Tibial artery (tissue), 4 donors: ENCODE data around the gene ZNG1F.
"Not testable (repeated sequence)": the region's sequence is repeated elsewhere in the genome, so short reads cannot be mapped to it uniquely, and the experiment has no call there.

Source experiments
- DNase-seq, 2 donors: peaks; one replicate each; pipeline ENCODE4 v3.0.0-alpha.2; 2019
- H3K27ac ChIP-seq, 2 donors: fragments of 200-600 bp; sonication (generic) in 1 of 2; 1 replicate in 1 of 2; 2 replicates in 1 of 2; pipeline ENCODE4 v1.5.1; 2018 to 2019; ENCODE audit warnings: mild to moderate bottlenecking in 1 of 2
- H3K27me3 ChIP-seq, 2 donors: fragments of 200-600 bp; sonication (generic) in 1 of 2; one replicate each; pipeline versions ENCODE4 v1.5.1 to v1.6.0; 2016 to 2019
- H3K36me3 ChIP-seq, 3 donors: fragments of 200-600 bp; sonication (generic) in 2 of 3; one replicate each; pipeline ENCODE4 v1.5.1; 2016 to 2019; ENCODE audit warnings: mild to moderate bottlenecking in 2 of 3
- H3K4me1 ChIP-seq, 4 donors: fragments of 200-600 bp; sonication (generic) in 2 of 4; 1 replicate in 3 of 4; 2 replicates in 1 of 4; pipeline ENCODE4 v1.5.1; 2016 to 2019
- H3K4me3 ChIP-seq, 2 donors: fragments of 200-600 bp; sonication (generic) in 1 of 2; 1 replicate in 1 of 2; 2 replicates in 1 of 2; pipeline ENCODE4 v1.5.1; 2018 to 2019; ENCODE audit warnings: mild to moderate bottlenecking in 2 of 2
- H3K9me3 ChIP-seq, 3 donors: fragments of 200-600 bp; sonication (generic) in 1 of 3; one replicate each; pipeline ENCODE4 v1.5.1; 2016 to 2019
- intact Hi-C: fragments of 100-400 bp; cut with DNase I; formaldehyde crosslinking; loops from one replicate; pipeline ENCODE4 v1.15.0; 2023; ENCODE audit warnings: low total_unique reads

ZNG1F gene

DNA sequence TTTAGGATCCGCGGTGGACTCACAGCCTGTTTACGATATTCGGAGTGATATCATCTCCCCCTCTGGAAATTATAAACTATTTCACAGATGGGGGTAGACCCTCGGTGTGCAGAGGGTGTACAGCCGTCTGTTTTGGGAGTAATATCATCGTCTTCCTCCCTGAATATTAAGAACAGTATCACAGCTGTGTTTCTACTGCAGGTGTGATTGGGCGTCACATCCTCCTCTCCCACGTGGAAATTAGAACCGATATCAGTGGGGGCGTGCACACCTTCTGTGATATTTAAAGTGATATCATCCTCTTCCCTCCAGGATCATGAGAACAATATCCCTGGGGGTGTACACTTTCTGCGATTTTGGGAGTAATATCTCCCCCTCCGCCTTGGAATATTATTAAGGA is 79.9 kb downstream of the ZNG1F start:
- H3K27ac ChIP-seq, H3K4me3 ChIP-seq, H3K9me3 ChIP-seq, H3K36me3 ChIP-seq, intact Hi-C loops, H3K4me1 ChIP-seq, DNase-seq: not testable (repeated sequence)
- H3K27me3 ChIP-seq: peaks cover 0 to 20% of the 10 kb centered on the region in 2 donors

- H3K36me3 ChIP-seq, DNase-seq, H3K4me3 ChIP-seq, H3K4me1 ChIP-seq, H3K27ac ChIP-seq, intact Hi-C loops, H3K9me3 ChIP-seq: not testable (repeated sequence)
- H3K27me3 ChIP-seq: peaks cover 0 to 20% of the 10 kb centered on the region in 2 donors
Observed at GRCh38 chr9:41108816-41109215, 80.3 kb downstream of the ZNG1F start.

GRCh38 chr9:41106472-41107116 is 82.5 kb downstream of the ZNG1F start:
- H3K4me1 ChIP-seq, intact Hi-C loops, H3K9me3 ChIP-seq, H3K4me3 ChIP-seq, DNase-seq, H3K36me3 ChIP-seq, H3K27ac ChIP-seq: not testable (repeated sequence)
- peaks cover 0 to 20% of the 10 kb centered on the region in 2 donors for H3K27me3 ChIP-seq

DNA sequence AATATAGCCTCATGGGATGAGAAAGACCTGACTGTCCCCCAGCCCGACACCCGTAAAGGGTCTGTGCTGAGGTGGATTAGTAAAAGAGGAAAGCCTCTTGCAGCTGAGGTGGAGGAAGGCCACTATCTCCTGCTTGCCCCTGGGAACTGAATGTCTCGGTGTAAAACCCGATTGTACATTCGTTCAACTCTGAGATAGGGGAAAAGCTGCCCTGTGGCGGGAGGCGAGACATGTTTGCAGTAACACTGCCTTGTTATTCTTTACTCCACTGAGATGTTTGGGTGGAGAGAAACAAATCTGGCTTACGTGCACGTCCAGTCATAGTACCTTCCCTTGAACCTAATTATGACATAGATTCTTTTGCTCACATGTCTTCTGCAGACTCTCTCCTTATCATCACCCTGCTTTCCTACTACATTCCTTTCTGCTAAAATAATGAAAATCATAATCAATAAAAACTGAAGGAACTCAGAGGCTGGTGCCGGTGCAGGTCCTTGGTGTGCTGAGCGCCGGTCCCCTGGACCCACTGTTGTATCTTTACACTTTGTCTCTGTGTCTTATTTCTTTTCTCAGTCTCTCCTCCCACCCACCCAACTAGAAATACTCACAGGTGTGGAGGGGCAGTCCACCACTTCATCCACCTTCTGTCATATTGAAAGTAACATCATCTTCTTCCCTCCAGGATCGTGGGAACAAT is 83.4 kb downstream of the ZNG1F start:
- DNase-seq, intact Hi-C loops, H3K36me3 ChIP-seq, H3K4me1 ChIP-seq, H3K4me3 ChIP-seq, H3K9me3 ChIP-seq, H3K27ac ChIP-seq: not testable (repeated sequence)
- H3K27me3 ChIP-seq: peaks cover 0 to 15% of the 10 kb centered on the region in 2 donors

GRCh38 chr9:41104542-41104941 is 84.6 kb downstream of the ZNG1F start:
- H3K27me3 ChIP-seq: peaks cover 0 to 15% of the 10 kb centered on the region in 2 donors
- H3K4me3 ChIP-seq, intact Hi-C loops, H3K36me3 ChIP-seq, H3K4me1 ChIP-seq, H3K27ac ChIP-seq, H3K9me3 ChIP-seq, DNase-seq: not testable (repeated sequence)

- H3K27me3 ChIP-seq, intact Hi-C loops, H3K4me1 ChIP-seq, H3K27ac ChIP-seq, H3K9me3 ChIP-seq, DNase-seq, H3K36me3 ChIP-seq, H3K4me3 ChIP-seq: not testable (repeated sequence)
Observed at GRCh38 chr9:41100508-41100907, 88.6 kb downstream of the ZNG1F start.

DNA sequence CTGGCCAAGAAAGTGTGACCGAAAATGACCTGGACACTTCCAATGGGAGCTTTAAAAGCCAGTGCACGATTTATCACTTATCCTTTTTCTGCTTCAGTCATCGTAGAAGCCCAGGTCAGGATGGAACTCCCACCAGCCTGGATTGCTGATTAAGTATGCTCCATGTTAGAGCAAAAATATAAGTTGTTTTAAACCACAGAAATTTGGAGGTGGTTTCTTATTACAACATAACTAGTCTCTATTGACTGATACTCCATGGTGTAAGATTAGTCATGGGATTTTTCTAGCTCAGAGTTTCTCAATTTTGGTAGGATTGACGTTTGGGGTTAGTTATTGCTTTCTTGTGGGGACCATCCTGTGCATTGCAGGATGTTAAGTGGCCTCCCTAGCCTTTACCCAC is 90.4 kb downstream of the ZNG1F start:
- DNase-seq, intact Hi-C loops, H3K27me3 ChIP-seq, H3K27ac ChIP-seq, H3K9me3 ChIP-seq, H3K4me3 ChIP-seq, H3K36me3 ChIP-seq, H3K4me1 ChIP-seq: not testable (repeated sequence)

GRCh38 chr9:41095060-41095459 is 94.1 kb downstream of the ZNG1F start:
- H3K4me3 ChIP-seq, DNase-seq, intact Hi-C loops, H3K9me3 ChIP-seq, H3K27ac ChIP-seq, H3K27me3 ChIP-seq, H3K4me1 ChIP-seq, H3K36me3 ChIP-seq: not testable (repeated sequence)

- DNase-seq, intact Hi-C loops: not testable (repeated sequence)
Observed at GRCh38 chr9:41094010-41094773, 94.9 kb downstream of the ZNG1F start.

DNA sequence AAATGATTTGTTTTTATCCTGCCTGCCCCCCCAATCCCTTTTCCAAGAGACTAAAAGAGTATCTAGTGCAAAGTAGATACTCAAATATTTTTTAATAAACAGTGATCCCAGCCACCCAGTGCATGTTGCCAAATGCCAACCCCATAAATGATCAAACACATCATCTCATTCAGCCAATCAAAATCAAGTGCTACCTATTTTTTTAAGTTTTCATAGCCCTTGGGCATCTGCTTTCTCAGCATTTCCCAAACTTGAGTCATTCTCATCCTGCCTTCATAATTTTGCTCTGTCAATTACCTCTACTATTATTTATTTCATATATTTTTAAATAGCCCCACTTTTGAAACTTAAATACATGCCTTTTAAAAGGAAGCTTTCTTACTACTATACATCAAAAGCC is 98.2 kb downstream of the ZNG1F start:
- H3K36me3 ChIP-seq, H3K4me1 ChIP-seq, intact Hi-C loops, H3K27me3 ChIP-seq, H3K9me3 ChIP-seq, H3K4me3 ChIP-seq, DNase-seq, H3K27ac ChIP-seq: not testable (repeated sequence)

More at GRCh38 chr9:41094010-41094773, 94.9 kb downstream of the ZNG1F start:
- not testable (repeated sequence) for H3K27ac ChIP-seq, H3K36me3 ChIP-seq, H3K27me3 ChIP-seq, H3K9me3 ChIP-seq, H3K4me1 ChIP-seq, H3K4me3 ChIP-seq

- H3K4me3 ChIP-seq, H3K4me1 ChIP-seq, H3K27me3 ChIP-seq, H3K27ac ChIP-seq, H3K9me3 ChIP-seq, intact Hi-C loops, H3K36me3 ChIP-seq, DNase-seq: not testable (repeated sequence)
Observed at GRCh38 chr9:41090386-41090785, 98.7 kb downstream of the ZNG1F start.
